GM04503 (cell line): ENCODE data around the gene ESRRA.
"Not testable (repeated sequence)": the region's sequence is repeated elsewhere in the genome, so short reads cannot be mapped to it uniquely, and the experiment has no call there.

Experiments used
- DNase-seq: peaks from one replicate; pipeline ENCODE4 v3.0.0-alpha.2; 2012; ENCODE audit warnings: low read depth

ESRRA gene

DNA sequence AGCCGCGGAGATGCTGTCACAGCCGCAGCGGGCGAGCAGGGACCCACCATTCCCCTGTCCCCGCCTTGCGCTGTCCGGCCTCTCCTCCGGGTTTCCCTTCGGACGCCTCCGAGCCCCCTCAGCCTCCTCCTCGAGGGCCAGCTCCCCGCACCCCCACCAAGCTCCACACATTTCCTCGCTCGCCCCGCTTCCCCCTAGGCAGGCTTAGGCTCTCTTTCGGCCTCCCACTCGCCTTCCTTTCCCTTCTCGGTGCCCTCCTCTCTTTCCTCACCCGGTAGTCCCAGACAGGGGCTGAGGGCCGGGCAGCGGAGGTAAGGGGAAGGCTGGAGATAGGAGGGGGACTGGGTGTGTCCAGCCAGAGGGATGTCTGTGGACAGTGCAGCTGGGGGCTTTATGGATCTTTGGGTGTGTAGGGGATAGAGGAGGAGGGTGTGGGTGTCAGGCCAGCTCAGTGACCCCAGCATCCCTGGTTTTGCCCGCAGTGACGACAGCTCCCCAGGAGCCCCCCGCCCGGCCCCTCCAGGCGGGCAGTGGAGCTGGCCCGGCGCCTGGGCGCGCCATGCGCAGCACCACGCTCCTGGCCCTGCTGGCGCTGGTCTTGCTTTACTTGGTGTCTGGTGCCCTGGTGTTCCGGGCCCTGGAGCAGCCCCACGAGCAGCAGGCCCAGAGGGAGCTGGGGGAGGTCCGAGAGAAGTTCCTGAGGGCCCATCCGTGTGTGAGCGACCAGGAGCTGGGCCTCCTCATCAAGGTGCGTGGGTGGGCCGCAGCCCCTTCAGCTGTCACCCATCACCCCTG, 12.7 kb upstream of the ESRRA start:
- DNase-seq: no peak

DNA sequence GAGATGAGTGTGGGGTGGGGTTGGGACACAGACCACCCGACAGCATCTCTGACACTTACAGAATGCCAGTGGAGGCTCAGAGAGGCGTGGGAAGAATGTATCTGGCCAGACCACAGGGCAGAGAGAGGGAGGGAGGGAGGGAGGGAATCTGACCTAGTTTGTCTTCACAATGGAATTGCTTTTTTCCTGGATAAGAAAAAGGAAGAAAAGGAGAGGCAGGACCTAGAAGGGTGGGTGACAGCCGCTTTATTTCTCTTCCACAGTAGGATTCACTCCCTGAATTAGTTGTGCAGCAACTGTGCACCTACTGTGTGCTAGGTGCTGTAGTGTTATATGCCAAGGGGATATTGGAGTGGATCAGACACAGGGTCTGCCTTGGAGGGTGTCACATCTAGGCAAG, 10.6 kb upstream of the ESRRA start:
- no peak for DNase-seq

DNA sequence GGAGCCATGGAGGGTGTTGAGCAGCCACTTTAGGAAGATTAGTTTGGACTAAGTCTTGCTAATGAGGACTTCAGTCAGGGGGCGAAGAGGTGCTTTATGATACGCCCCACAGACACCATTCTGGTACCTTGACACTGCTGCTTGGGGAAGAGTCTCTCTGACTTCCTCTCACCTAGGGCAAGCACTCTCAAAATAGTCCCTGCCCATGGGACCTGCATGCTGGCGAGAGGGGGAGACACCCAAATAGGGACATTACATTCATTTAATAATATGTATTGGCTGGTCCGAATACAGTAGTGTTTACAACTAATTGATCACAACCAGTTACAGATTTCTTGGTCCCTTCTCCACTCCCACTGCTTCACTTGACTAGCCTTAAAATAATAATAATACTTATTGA, 9.6 kb upstream of the ESRRA start:
- DNase-seq: no peak

GRCh38 chr11:64296236-64296635, 9.1 kb upstream of the ESRRA start:
- no peak for DNase-seq

DNA sequence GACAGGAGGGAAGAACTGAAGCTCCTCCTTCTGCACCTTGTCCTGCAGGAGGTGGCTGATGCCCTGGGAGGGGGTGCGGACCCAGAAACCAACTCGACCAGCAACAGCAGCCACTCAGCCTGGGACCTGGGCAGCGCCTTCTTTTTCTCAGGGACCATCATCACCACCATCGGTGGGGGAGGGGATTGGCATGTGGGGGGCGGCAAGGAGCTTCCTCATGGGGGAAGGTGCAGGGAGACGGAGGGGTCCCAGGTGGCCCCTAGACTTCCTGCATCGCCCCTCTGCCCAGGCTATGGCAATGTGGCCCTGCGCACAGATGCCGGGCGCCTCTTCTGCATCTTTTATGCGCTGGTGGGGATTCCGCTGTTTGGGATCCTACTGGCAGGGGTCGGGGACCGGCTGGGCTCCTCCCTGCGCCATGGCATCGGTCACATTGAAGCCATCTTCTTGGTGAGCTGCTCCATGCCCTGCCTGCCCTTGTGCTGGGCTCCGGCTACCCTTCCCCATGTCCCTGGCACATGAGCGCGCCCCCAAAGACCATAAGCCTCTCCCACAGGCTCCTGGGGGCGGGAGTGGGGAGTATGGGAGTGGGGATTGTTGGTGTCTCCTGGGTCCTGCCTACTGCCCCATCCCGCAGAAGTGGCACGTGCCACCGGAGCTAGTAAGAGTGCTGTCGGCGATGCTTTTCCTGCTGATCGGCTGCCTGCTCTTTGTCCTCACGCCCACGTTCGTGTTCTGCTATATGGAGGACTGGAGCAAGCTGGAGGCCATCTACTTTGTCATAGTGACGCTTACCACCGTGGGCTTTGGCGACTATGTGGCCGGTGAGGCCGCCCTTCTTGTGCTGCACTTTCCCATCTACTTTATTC, 8.3 kb upstream of the ESRRA start:
- DNase-seq: no peak

DNA sequence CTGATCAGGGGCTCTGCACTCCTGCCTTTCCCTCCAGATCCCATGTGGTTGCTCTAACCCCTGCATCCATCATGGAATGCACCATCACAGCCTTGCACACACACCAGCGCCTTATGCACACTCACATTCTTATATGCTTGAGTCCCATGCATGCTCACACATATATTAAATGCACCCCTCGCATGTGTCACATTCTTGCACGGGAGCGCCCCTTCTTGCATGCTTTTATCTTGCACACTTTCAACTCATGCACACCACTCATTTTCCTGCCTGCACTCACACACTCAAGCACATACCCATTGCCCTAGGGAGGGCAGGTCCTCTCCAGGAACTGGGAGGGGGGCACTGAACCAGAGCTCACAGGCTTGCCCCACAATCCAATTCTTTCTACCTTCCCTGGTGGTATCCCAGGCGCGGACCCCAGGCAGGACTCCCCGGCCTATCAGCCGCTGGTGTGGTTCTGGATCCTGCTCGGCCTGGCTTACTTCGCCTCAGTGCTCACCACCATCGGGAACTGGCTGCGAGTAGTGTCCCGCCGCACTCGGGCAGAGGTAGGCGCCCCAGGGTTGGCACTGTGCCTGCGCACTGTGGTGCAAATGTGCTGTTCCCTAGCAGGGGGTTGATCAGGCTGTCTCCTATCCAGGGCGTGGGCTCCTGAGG, 7.5 kb upstream of the ESRRA start:
- DNase-seq: no peak

DNA sequence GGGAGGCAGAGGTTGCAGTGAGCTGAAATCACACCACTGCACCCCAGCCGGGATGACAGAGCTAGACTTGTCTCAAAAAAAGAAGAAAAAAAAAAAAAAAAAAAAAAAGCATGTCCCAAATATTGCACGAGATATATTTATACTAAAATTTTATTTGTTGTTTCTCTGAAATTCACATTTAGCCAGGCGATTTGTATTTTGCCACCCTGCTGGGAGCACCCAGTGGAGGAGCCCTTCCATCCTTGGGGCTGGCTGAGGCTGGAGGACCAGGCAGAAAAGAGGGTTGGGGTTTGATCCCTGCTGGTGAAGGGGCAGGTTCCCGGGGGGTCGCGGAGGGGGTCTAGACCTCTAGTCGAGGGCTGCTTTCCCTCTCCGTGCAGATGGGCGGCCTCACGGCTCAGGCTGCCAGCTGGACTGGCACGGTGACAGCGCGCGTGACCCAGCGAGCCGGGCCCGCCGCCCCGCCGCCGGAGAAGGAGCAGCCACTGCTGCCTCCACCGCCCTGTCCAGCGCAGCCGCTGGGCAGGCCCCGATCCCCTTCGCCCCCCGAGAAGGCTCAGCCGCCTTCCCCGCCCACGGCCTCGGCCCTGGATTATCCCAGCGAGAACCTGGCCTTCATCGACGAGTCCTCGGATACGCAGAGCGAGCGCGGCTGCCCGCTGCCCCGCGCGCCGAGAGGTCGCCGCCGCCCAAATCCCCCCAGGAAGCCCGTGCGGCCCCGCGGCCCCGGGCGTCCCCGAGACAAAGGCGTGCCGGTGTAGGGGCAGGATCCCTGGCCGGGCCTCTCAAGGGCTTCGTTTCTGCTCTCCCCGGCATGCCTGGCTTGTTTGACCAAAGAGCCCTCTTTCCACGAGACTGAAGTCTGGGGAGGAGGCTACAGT, 6.1 kb upstream of the ESRRA start:
- no peak for DNase-seq

DNA sequence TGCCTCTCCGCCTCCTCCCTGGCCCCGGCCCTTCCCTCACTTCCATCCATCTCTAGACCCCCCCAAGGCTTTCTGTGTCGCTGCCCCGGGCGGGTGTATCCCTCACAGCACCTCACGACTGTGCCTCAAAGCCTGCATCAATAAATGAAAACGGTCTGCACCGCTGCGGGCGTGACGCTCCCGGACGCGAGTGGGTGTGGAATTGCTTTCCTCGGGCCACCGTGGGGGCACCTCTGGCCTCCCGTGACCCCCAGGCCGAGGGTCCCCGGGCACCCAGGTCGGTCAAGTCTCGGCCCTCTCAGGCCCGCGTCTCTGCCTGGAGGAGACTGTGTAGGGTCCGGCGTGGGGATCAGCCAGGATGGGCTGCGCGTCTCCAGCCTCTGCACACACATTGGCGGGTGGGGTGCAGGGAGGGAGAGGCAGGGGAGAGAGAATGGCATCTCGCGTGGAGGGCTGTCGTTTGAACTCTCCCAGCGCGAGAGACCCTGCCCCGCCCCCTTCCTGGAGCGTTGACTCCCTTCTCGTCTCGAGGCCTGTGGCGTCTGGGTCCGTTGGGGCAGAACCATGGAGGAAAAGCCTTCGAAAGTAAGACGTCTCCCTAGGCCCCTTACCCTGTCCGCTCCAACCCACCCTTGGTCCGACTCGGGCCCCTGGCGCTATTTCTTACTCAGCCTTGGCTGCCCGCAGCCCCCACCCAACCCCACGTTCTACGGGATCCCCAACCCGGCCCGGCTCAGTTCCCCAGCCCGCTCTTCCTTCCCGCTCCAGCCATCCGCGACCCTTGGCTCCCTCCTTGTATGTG, 5.3 kb upstream of the ESRRA start, which contains the start of gene CATSPERZ:
Gene CATSPERZ, plus strand, starts transcription at position 512 of the 802 bp plus-strand sequence. Its CDS starts 53 bp downstream, at position 565.
- DNase-seq: no peak

DNA sequence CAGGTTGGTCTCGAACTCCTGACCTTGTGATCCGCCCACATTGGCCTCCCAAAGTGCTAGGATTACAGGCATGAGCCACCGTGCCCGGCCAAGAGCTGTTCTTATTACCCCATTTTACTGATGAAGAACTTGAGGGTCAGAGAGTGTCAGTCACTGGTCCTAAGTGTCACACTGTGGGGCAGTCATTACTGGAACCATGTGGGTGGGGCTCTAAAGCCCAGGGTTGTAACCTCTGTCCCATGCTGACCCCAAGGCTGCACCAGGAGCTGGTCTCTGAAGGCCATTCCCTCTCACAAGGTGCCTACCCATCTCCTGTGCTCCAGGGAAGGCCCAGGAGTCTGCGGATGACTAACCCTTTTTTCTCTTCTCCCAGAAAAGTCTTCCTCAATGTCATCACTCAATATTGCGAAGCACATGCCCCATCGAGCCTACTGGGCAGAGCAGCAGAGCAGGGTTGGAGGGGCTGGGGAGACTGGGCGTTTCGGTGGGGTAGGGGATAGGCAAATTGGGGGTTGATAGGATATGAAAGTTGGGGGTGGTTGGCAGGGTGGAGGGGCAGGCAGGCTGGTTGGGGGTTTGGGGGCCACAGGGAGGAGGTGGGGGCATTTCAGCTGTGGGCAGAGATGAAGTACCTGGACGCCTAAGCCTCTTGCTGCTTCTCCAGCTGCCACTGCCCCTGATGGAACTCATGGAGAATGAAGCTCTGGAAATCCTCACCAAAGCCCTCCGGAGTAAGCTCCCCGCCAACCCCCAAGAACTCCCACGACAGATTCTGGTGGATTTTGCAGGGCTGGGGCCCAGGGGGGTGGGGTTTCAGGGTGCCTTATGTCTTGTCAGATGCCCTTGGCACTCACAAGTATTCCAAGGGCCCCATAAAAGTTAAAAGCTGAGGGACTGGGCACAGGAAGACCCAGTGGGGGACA, 2.0 kb upstream of the ESRRA start:
- DNase-seq: no peak

GRCh38 chr11:64304032-64304315, 1.4 kb upstream of the ESRRA start:
- DNase-seq: no peak

- no peak for DNase-seq
These were observed 830 bp upstream of the ESRRA start for GRCh38 chr11:64304316-64305072.

DNA sequence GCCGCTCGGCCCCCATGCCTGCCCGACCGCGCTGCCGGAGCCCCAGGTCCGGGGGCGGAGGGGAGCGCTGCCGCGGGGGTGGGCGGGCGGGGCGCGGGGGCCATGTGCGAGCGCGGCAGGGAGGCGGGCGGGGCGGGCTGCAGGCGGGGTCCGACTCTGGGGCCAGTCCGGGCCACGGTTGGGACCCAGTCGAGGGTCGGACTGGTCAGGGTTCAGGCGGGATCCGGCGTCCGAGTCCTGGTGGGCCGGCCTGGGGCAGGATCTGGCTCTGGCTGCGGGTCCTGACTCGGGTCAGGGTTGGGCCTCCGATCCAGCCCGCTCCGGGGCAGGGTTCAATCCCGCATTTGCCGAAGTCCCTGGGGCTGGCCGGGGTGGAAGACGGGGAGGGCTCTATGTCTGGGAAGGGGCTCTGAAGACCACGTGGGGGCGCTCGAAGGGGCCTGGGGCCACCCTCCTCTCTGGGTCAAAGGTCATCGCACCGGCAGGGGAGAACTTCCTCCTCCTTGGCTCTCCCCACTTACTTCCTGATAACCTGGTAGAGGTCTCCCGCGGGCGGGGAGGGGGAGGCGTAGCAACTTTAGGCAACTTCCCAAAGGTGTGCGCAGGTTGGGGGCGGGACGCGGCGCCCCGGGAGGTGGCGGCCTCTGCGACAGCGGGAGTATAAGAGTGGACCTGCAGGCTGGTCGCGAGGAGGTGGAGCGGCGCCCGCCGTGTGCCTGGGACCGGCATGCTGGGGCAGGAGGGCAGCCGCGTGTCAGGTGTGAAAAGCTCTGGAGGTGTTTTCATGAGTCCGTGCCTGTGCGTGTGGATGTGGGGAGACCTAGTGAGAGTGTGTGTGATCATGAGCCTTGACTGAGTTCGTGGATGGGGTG, 603 bp downstream of the ESRRA start:
- DNase-seq: no peak

- DNase-seq: no peak
These were observed 1.2 kb downstream of the ESRRA start for GRCh38 chr11:64306563-64306875.

DNA sequence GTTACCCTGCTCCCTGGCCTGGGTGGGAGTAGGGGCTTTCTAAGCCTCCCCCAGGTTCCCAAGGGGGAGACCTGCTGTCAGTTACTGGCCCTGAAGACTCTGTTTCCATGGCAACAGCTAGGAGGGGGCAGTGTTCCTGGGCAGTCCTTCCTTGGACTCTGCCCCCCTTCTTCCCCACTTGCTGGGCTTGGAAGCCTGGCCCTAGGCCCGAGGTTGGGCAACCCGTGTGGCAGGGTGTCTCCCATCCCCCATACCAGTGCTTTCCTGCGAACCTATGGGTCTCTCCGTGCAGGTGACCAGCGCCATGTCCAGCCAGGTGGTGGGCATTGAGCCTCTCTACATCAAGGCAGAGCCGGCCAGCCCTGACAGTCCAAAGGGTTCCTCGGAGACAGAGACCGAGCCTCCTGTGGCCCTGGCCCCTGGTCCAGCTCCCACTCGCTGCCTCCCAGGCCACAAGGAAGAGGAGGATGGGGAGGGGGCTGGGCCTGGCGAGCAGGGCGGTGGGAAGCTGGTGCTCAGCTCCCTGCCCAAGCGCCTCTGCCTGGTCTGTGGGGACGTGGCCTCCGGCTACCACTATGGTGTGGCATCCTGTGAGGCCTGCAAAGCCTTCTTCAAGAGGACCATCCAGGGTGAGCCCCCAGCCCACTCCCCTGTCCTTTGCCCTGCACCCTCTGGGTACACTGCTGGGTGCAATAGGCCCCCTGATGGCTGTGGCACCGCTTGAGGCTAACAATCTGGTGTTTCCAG, 1.7 kb downstream of the ESRRA start:
- no peak for DNase-seq

DNA sequence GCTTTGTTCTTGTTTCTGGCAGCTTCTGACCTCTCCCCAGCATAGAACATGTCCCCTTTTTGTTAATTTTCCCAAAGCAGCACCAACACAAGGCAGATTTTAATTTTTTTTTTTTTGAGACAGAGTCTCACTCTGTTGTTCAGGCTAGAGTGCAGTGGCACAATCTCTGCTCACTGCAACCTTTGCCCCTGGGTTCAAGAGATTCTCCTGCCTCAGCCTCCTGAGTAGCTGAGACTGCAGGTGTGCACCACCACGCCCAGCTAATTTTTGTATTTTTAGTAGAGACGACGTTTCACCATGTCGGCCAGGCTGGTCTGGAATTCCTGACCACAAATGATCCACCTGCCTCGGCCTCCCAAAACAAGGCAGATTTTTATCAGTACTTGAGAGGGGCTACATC, 2.5 kb downstream of the ESRRA start:
- DNase-seq: not testable (repeated sequence)

GRCh38 chr11:64312947-64313346, 7.6 kb downstream of the ESRRA start:
- DNase-seq: no peak

- DNase-seq: no peak
These were observed 8.3 kb downstream of the ESRRA start for GRCh38 chr11:64313491-64314145.
